SU-DHL-6 (cell line): ENCODE results near the gene NCAPD3.

Experiments used
- EZH2phosphoT487 ChIP-seq: fragments of 200-600 bp; sonication (generic), shearing (Covaris generic); conservative IDR thresholded peaks from 2 replicates; pipeline ENCODE4 v1.6.1; 2018; ENCODE audit warnings: mild to moderate bottlenecking, antibody characterized with exemption, low read length, moderate library complexity, mixed read lengths
- TF ChIP-seq, protein P1 (sequence below): fragments of 200-600 bp; sonication (generic); IDR thresholded peaks from one replicate; pipeline ENCODE4 v1.5.1; 2017; ENCODE audit warnings: antibody characterized with exemption, mild to moderate bottlenecking, low read length, moderate library complexity; ENCODE audit not compliant: insufficient read depth, poor library complexity, severe bottlenecking

DNA sequence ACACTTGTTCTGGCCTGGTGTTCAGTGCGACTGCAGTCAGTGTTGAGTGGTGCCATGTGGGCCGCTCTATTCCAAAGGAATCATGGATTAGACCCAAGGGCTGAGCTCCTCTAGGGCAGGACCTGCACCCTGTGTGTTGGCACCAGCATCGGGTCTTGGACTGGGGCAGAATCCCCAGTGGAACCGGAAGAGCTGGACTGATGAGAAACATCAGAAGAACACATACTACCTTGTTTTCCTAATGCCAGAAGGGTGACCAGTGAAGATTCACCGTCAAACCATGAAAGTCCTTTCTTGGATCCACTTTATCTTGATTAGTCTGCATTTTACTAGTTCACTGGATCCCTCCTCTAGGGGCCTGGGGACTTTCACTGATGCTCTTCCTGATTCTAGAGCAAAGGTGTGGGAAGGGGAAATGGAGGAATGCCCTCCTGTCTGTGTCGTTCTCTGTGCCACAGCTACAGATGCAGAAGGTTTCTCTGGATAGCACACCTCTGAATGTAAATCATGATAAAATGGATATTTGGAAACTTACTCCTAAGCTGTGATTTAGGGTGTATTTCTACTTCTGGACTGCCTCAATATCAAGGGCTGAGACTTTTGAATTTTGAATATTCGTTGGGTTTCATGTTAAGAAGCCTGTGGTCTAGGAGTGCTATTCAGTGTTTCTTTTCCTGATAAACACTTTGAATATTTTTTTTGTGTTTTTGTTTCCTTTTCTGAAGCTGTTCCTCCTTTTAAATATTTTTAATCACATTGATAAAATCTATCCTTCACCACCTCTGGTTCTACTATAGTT lies 41.4 kb upstream of the NCAPD3 start:
- no peak for TF ChIP-seq EZH2phosphoT487
- TF ChIP-seq, protein P1, sequence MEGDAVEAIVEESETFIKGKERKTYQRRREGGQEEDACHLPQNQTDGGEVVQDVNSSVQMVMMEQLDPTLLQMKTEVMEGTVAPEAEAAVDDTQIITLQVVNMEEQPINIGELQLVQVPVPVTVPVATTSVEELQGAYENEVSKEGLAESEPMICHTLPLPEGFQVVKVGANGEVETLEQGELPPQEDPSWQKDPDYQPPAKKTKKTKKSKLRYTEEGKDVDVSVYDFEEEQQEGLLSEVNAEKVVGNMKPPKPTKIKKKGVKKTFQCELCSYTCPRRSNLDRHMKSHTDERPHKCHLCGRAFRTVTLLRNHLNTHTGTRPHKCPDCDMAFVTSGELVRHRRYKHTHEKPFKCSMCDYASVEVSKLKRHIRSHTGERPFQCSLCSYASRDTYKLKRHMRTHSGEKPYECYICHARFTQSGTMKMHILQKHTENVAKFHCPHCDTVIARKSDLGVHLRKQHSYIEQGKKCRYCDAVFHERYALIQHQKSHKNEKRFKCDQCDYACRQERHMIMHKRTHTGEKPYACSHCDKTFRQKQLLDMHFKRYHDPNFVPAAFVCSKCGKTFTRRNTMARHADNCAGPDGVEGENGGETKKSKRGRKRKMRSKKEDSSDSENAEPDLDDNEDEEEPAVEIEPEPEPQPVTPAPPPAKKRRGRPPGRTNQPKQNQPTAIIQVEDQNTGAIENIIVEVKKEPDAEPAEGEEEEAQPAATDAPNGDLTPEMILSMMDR, result no peak
